Measurements from ENCODE around the gene NPHP4. TPM values are rescaled to one million over a fixed set of nuclear protein-coding genes. Genes with fewer than 3 reads are reported as not detected.

Gene NPHP4
- polyA plus RNA-seq, 3 donors from 2014 or later = 0.59 to 1.4 (median 1.00) TPM

DNA sequence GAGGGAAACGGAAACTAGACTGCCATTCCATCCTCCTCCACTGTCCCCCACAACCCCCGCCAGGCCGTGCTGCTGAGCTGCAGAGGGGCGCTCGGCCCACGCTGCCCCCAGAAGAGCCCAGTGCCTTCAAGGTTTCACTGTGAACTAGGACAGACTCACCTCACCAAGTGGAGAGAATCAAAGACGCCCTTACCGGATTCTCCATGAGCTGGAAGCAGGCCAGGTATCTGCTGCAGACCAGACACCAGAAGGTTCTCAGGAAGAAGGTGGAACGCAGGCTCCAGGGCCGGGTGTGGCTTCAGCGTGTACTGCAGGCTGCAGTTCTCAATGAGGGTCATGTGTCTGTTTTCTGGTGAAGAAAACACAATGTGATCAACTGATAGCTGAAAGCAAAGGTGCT is 30.6 kb downstream of the NPHP4 start:
- H3K4me3 Mint-ChIP-seq = no peak overlapping the region

DNA sequence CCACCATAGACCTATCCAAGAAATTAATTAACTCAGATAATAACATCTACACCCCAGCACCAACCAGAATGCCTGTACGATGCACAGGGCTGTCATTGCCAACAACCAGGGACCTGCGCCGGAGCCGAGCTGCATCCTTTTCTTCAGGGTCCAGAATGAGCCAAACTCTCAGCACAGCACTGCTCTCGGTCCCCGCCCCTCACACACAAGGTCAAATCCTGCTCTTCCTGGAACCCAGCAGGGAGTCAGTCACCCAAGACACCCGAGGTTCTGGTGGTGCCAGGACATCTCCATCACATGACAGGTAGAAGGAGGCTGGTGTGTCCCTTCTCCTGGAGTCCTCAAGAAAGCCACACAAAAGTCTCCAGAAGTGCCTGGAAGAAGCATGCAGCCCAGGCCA is 31.9 kb downstream of the NPHP4 start:
- H3K27ac Mint-ChIP-seq = peak overlapping the region in 1 of 6 donors; percentile 36
- peaks cover 0 to under 1% of the 10 kb centered on the region in 2 donors for H3K4me1 Mint-ChIP-seq

More for the DNA sequence above, 30.6 kb downstream of the NPHP4 start:
- Mint-ChIP-seq H3K4me1 (no peaks in the 10 kb centered on the region), H3K9me3 (no peaks in the 10 kb centered on the region), H3K36me3 (peaks cover 6 to 28% (median 14%) of the 10 kb centered on the region in 3 donors), H3K27ac (no peak overlapping the region), H3K27me3 (ENCODE audit: low read depth in 3 of 3) (peaks cover 0 to 2% (median 0%) of the 10 kb centered on the region in 3 donors)
- DNase-seq = no peak

DNA sequence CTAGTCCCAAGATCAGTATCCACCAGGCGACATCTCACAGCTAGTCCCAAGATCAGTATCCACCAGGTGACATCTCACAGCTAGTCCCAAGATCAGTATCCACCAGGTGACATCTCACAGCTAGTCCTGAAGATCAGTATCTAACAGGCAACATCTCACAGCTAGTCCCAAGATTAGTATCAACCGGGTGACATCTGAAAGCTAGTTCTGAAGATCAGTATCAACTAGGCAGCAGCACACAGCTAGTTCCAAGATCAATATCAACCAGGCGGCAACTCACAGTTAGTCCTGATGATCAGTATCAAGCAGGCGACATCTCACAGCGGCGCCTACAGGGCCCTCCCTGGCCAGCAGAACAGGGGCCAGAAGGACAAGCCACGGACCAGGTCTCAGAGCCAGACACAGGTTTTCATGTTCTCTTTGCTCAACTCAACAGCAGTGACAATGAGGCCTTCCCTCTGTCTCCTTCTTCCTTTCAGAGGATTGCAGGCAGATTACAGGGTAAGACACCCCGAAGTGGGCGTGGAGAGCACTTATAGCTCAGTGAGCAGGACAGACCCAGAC is 32.5 kb downstream of the NPHP4 start:
- no peaks in the 10 kb centered on the region for H3K9me3 Mint-ChIP-seq
- no peak for DNase-seq
- no peak overlapping the region for H3K27ac Mint-ChIP-seq
- H3K4me1 Mint-ChIP-seq = peaks cover 2 to 6% of the 10 kb centered on the region in 2 donors
- peaks cover 6 to 29% (median 14%) of the 10 kb centered on the region in 3 donors for H3K36me3 Mint-ChIP-seq
- no peak overlapping the region for H3K4me3 Mint-ChIP-seq
- H3K27me3 Mint-ChIP-seq (ENCODE audit: low read depth in 3 of 3) = peaks cover 0 to 2% (median 0%) of the 10 kb centered on the region in 3 donors

More for the DNA sequence above, 31.9 kb downstream of the NPHP4 start:
- peaks cover 0 to 2% (median 0%) of the 10 kb centered on the region in 3 donors for H3K27me3 Mint-ChIP-seq (ENCODE audit: low read depth in 3 of 3)
- H3K4me3 Mint-ChIP-seq = no peak overlapping the region
- DNase-seq = no peak
- no peaks in the 10 kb centered on the region for H3K9me3 Mint-ChIP-seq
- H3K36me3 Mint-ChIP-seq = peaks cover 6 to 27% (median 14%) of the 10 kb centered on the region in 3 donors

DNA sequence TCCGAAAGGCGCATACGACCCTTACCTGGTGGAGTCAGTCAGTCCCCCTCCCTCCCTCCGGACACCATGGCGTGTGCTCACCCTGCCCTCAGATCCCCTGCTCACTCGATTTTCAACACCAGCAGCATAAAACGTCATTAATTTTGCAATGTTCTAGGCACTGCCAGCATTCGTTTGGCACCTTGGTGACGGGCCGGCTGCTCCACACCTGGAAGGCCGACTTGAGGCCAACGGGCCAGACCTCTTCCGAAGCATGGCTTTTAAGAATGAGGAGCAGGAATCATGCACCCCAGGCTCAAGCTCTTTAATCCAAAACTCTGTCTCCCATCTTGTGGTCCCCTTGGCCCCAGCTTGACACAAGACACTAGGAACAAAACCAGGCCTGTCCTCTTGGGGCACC is 33.1 kb downstream of the NPHP4 start:
- H3K27ac Mint-ChIP-seq = no peak overlapping the region
- H3K4me3 Mint-ChIP-seq = no peak overlapping the region

DNA sequence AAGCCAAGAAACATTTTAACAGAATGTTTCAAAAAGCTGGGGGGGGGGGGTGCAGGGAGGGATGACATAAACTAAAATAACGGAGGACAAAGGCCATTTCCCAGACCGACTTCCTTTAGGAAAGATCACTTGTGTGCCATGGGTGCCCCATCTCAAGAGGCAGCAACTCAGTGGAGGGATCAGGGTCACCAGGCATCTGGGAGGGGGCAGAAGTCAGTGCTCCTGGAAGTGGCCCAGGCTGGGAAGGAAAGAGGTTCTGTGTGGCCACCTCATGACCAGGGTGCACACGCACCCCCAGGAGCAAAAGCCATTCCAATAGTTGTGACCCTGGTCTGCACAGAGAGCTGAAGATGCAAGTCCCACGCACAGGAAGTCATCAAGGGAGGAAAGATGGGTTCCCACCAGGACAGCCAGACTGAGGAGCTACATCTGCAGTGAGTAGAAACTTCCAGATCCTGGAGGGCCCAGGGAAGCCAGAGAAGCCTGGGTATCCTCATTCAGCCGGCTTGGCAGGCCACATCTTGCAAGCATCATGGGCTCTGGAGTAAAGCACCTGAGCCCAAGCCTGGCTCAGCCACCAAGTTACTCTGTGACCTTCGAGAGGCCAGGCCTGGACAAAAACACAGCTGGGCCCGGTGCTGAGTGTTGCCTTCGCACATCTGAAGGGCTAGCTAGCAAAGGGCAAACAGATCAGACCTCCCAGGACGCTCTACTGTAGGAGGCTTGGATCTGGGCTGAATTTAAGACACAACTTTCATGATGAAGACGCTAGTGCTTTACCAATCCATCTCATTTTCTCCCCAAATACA is 36.0 kb downstream of the NPHP4 start:
- Mint-ChIP-seq H3K9me3 (no peaks in the 10 kb centered on the region), H3K36me3 (peaks cover 9 to 33% (median 12%) of the 10 kb centered on the region in 3 donors), H3K27ac (no peak overlapping the region), H3K4me3 (no peak overlapping the region), H3K4me1 (peaks cover 2 to 12% of the 10 kb centered on the region in 2 donors), H3K27me3 (ENCODE audit: low read depth in 3 of 3) (peaks cover 0 to 2% (median 0%) of the 10 kb centered on the region in 3 donors)
- no peak for DNase-seq

More for the DNA sequence above, 33.1 kb downstream of the NPHP4 start:
- Mint-ChIP-seq H3K27me3 (ENCODE audit: low read depth in 3 of 3) (peaks cover 0 to 2% (median 0%) of the 10 kb centered on the region in 3 donors), H3K36me3 (peaks cover 6 to 33% (median 17%) of the 10 kb centered on the region in 3 donors), H3K4me1 (peaks cover 2 to 12% of the 10 kb centered on the region in 2 donors), H3K9me3 (no peaks in the 10 kb centered on the region)
- no peak for DNase-seq

DNA sequence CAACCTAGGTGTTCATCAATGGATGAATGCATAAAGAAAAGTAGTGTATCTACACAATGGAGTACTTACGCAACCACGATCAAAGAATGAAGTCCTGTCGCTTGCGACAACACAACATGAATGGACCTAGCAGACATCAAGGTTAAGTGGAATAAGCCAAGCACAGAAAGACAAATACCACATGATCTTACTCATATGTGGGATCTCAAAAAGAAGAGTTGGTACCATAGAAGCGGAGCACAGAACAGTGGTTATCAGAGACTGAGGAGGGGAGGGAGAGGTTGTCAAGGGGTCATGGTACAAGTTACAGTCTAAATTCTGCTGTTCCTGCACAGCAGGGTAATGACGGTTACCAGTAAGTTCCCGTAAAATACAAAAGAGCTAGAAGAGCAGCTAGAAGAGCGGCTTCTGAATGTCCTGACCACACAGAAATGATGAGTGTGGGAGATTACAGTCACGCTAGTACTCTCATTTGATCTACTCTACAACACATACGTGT is 36.7 kb downstream of the NPHP4 start:
- no peak for DNase-seq
- H3K9me3 Mint-ChIP-seq = no peaks in the 10 kb centered on the region
- H3K36me3 Mint-ChIP-seq = peaks cover 9 to 28% (median 9%) of the 10 kb centered on the region in 3 donors
- H3K27me3 Mint-ChIP-seq (ENCODE audit: low read depth in 3 of 3) = peaks cover 0 to 2% (median 0%) of the 10 kb centered on the region in 3 donors
- no peak overlapping the region for H3K4me3 Mint-ChIP-seq
- no peak overlapping the region for H3K27ac Mint-ChIP-seq
- H3K4me1 Mint-ChIP-seq = peaks cover 2 to 12% of the 10 kb centered on the region in 2 donors

DNA sequence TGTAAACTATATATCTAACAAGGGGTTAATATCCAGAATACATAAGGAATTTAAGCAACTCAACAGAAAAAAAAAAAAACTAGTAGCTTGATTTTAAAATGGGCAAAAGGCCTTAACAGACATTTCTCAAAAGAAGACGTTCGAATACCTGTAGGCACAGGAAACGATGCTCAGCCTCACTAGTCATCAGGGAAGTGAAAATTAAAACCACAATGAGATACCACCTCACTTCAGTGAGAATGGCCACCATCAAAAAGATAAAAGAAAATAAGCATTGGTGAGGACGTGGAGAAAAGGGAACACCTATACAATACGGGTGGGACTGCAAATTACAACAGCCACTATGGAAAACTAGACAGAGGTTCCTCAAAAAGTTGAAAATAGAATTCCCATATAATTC is 37.3 kb downstream of the NPHP4 start:
- Mint-ChIP-seq H3K36me3 (peaks cover 9 to 24% (median 9%) of the 10 kb centered on the region in 3 donors), H3K4me1 (peaks cover 2 to 12% of the 10 kb centered on the region in 2 donors), H3K9me3 (no peaks in the 10 kb centered on the region), H3K4me3 (no peak overlapping the region), H3K27me3 (ENCODE audit: low read depth in 3 of 3) (peaks cover 0 to 2% (median 0%) of the 10 kb centered on the region in 3 donors), H3K27ac (peak overlapping the region in 1 of 6 donors; percentile 56)
- DNase-seq = no peak

DNA sequence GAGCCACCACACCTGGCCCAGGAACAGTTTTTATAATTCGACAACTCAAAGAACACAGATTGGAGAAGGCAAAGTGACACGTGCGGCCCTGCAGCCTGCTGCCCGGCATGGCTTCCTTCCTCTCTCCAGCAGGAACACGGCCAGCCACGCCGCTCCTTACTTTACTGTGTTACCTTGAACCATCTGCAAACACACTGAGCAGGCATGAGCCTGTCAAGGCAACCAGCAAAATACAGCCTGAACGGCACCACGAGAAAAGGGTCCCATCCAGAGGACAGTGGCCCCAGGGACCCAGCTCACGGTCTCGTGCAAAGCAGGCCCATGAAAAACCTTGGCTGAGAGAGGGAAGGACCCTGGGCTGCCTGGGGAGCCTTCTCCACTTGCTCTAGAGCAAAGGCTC is 38.8 kb downstream of the NPHP4 start:
- peaks cover 2 to 12% of the 10 kb centered on the region in 2 donors for H3K4me1 Mint-ChIP-seq
- H3K9me3 Mint-ChIP-seq = no peaks in the 10 kb centered on the region
- H3K27me3 Mint-ChIP-seq (ENCODE audit: low read depth in 3 of 3) = peaks cover 0 to 2% (median 2%) of the 10 kb centered on the region in 3 donors
- no peak overlapping the region for H3K27ac Mint-ChIP-seq
- no peak for DNase-seq
- no peak overlapping the region for H3K4me3 Mint-ChIP-seq
- peaks cover 3 to 16% (median 9%) of the 10 kb centered on the region in 3 donors for H3K36me3 Mint-ChIP-seq

DNA sequence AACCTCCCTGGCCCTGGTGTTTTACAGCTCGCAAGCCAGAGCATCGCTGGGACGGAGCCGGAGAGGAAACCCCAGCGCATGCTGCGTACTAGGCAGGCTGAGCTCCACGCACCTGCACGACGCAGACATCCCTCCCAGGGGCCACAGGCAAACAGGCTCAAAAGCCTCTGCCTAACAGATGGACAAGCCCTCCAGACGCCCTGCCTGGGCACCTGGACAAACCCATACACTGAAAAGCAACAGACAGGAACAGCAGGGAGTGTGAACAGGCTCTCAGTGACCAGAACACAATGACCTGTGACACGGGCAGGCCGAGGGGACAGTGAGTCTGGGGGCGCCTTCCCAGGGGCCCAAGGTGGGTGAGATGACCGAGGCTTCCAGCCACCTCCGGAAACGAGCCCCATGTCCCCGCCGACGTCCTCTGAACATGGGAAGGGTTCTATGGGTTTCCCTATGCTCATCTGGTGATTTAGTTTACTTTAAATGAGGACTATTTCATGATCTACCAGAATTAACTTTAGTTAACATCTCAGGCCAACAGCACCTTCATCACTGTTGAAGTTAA is 40.3 kb downstream of the NPHP4 start:
- Mint-ChIP-seq H3K9me3 (no peaks in the 10 kb centered on the region), H3K27me3 (ENCODE audit: low read depth in 3 of 3) (peaks cover 0 to 2% (median 2%) of the 10 kb centered on the region in 3 donors), H3K4me1 (peaks cover 2 to 12% of the 10 kb centered on the region in 2 donors), H3K4me3 (no peak overlapping the region), H3K36me3 (peaks cover 3 to 15% (median 9%) of the 10 kb centered on the region in 3 donors), H3K27ac (no peak overlapping the region)
- DNase-seq = no peak

DNA sequence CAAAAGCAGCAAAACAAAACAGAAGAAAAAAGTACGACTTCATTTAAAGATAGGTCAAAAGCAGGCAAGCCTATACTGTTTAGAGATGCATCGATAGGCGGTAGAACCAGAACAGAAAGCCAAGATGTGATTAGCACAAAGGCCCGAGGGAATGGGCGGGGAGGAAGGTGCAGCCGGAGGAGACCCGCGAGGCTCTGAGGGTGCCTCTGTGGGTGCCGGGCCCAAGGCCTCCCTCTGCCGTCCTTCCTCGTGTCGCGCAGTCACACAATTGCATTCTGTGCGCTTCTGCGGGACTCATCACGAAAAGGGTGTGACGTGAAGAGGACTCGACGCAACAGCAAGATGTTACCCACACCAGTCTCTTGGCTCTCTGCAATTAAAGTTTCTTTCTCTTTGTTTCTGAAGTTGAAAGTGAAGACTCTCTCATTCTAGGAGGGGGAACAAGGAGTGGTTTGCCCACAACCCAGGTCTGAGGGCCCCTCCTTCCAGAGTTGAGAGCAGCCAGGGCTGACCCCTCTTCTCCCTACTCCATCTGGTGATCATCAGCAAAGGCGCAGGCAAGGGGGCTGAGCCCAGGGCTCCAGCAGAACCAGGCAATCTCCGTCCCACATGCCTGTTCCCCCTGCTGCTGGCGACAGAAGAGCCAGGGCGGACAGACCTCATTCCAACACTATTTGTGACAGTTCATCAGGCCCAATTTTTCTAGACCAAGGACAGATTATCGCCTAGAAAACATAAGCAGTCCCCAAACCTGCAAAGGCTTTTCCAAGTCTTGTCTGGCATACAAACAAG is 41.0 kb downstream of the NPHP4 start:
- H3K9me3 Mint-ChIP-seq = no peaks in the 10 kb centered on the region
- peaks cover 0 to 2% (median 2%) of the 10 kb centered on the region in 3 donors for H3K27me3 Mint-ChIP-seq (ENCODE audit: low read depth in 3 of 3)
- H3K27ac Mint-ChIP-seq = no peak overlapping the region
- peaks cover 2 to 12% of the 10 kb centered on the region in 2 donors for H3K4me1 Mint-ChIP-seq
- H3K36me3 Mint-ChIP-seq = peaks cover 3 to 11% (median 9%) of the 10 kb centered on the region in 3 donors
- no peak for DNase-seq
- H3K4me3 Mint-ChIP-seq = no peak overlapping the region

DNA sequence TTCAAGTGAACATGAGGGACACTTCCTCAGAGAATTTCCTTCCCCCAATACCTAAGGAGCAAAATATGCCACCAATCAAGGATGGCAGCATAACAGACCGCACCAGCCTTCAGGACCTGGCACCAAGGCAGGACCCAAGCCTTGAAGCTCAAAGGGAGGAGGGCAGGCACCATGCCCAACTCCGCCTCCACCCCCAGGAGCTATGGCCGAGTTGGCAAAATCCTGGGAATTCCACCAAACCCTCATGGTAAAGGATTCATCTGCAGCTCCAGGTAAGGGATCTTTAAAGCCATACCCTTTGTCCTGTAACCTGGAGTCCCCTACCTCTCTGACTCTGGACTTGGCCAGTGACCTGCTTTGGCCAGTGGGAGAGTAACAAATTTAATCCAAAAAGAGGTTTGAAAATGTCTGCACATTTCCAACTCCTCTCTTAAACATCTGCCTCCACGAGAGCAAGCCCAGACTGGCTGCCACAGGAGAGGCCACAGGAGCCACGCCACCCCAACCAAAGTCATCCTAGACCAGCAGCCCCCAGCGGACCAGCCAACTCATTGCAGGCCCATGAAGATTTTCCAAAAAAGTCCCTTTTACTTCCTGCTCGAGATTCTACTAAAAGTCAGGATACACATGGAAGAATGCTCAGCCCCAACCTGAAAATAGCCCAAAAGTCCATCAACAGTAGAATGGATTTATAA is 41.9 kb downstream of the NPHP4 start:
- peaks cover 2 to 11% of the 10 kb centered on the region in 2 donors for H3K4me1 Mint-ChIP-seq
- H3K27ac Mint-ChIP-seq = no peak overlapping the region
- no peak for DNase-seq
- peaks cover 0 to 2% (median under 1%) of the 10 kb centered on the region in 3 donors for H3K27me3 Mint-ChIP-seq (ENCODE audit: low read depth in 3 of 3)
- no peaks in the 10 kb centered on the region for H3K9me3 Mint-ChIP-seq
- H3K36me3 Mint-ChIP-seq = peaks cover 3 to 15% (median 9%) of the 10 kb centered on the region in 3 donors
- H3K4me3 Mint-ChIP-seq = no peak overlapping the region

DNA sequence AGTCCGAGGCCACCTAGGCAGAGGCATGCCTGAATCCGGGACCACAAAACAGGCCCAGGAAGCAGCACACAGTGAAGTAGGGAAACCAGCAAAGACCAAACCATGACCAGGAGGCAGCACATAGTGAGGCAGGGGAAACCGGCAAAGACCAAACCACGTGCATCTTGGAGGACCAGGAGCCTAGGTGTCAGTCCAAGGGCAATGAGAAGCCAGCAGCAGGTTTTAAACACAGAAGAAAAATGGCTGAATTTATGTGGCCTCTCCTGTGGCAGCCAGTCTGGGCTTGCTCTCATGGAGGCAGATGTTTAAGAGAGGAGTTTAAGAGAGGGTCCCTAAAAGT is 42.5 kb downstream of the NPHP4 start:
- DNase-seq = no peak
- Mint-ChIP-seq H3K4me3 (no peak overlapping the region), H3K36me3 (peaks cover 3 to 13% (median 8%) of the 10 kb centered on the region in 3 donors), H3K27ac (no peak overlapping the region), H3K4me1 (peaks cover 0 to 5% of the 10 kb centered on the region in 2 donors), H3K27me3 (ENCODE audit: low read depth in 3 of 3) (peaks cover 0 to 2% (median 0%) of the 10 kb centered on the region in 3 donors), H3K9me3 (no peaks in the 10 kb centered on the region)

Data from immature natural killer cell (primary cell).